GM18907 (cell line): ENCODE measurements around the gene NTRK1.

Experiments
- ATAC-seq: cut with Tn5 transposase; IDR thresholded peaks from one replicate; pipeline ENCODE4 v1.9.1; 2021; ENCODE audit warnings: mild to moderate bottlenecking, moderate library complexity; ENCODE audit not compliant: unreplicated experiment

Gene NTRK1

DNA sequence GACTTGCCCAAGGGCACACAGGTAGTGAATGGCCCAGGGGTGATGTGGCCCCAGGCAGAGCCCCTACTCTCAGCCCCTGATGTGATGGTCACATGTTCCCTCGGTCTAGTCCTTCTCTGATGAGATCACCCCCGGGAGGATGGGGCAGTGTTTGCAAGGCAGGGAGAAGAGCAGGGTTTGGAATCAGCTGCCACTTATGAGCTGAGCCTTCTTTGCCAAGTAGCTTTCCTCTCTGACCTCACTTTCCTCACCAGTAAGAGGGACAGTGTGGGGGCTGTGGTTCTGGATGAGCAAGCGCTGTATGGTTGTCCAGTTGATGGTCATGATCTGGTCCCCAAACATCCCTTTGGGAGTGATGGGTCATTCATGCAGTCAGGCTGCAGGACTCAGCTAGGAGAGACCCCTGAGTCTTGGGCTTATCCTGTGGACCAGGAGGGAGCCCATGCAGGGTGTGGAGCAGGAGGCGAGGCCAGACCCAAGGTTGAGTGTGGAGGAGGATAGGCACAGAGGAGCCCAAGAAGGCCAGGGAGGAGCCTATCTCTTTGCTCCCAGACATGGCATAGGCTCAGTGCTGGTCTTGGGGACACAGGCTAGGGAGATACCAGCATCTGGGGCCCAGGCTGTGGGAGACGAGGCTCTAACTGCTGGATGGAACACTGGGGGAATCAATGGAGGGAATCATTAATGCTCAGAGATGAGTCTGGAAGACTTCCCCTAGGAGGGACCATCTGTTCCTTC, 16.9 kb downstream of the NTRK1 start:
- ATAC-seq: no peak

DNA sequence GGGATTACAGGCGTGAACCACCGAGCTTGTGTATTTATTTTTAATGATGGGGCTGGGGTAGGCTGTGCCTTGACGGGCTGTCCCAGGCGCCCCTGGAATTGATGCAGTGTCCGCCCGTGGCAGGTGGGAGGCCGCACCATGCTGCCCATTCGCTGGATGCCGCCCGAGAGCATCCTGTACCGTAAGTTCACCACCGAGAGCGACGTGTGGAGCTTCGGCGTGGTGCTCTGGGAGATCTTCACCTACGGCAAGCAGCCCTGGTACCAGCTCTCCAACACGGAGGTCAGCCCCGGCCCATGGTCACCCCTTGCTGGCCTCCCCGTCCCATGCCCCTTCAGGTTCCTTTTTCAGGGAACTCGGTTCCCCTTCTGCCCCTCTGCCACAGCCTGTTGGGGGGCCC, 19.2 kb downstream of the NTRK1 start:
- ATAC-seq: no peak

- ATAC-seq: no peak
These were observed 19.8 kb downstream of the NTRK1 start for GRCh38 chr1:156880473-156880872.

DNA sequence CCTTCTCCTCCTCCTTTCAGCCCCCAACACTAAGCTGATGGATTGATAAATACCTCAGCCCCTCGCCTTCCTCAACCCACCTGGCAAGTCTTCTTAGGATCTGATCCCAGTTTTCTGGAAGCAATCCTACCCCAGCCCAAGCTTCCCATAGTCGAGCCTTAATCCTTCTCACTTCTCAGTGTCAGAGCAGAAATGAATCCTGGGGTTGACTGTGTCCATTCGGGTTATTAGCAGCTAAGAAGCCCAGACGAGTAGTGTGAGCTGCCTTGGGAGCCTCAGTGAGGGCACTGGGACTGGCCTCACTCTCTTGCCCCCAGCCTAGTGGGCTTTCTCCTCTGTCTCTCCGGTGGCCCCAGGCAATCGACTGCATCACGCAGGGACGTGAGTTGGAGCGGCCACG, 20.4 kb downstream of the NTRK1 start:
- no peak for ATAC-seq

DNA sequence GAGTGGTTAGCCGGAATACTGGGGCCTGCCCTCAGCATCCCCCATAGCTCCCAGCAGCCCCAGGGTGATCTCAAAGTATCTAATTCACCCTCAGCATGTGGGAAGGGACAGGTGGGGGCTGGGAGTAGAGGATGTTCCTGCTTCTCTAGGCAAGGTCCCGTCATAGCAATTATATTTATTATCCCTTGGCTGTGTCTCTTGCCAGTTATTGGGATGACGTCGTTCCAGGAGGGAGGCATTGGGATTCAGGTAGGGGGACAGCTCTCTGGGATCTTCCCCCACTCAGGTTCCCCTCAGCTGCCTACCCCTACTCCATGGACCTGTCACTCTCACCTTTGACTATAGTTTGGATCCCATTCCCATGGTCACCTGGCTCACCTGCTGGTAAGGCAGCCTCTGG, 21.0 kb downstream of the NTRK1 start:
- no peak for ATAC-seq

DNA sequence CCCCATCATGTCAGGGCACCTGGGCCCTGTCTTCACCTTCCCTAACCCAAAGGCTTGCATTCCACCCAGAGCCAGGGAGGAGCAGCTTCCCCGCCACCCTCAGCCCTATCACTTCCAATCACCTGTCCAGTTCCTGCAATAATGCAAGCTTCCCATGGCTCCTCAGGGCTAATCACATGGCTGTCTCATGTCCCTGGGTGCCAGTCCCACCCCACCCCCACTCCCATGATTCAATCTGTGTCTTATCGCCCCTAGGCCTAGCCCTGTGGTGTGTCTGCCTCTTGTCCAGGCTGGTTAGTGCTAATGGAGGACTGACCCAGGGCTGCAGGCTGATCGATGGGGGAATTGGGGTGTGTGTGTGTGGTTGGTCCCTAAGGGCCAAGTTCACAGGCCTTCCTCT, 21.9 kb downstream of the NTRK1 start:
- ATAC-seq: no peak

GRCh38 chr1:156883919-156884318, 23.3 kb downstream of the NTRK1 start:
- no peak for ATAC-seq

GRCh38 chr1:156884560-156885184, 24.0 kb downstream of the NTRK1 start:
- ATAC-seq: no peak

DNA sequence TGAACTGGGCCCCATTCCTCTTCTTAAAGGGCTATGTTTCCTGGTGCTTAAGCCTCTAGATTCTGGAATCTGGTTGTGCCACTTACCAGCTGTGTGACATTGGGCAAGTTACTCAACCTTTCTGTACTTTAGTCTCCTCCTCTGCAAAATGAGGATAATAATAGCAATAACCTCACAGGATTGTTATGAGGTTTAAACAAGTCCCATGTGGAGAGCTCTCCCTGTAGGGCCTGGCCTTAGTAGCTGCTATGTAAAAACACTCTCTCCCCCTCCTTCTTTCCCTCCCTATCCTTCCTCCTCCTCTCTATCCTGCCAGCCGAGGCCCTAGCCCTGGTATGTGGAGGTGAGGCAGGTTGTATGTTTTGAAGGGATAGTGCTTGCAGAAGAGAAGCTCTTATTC, 24.6 kb downstream of the NTRK1 start:
- ATAC-seq: no peak

DNA sequence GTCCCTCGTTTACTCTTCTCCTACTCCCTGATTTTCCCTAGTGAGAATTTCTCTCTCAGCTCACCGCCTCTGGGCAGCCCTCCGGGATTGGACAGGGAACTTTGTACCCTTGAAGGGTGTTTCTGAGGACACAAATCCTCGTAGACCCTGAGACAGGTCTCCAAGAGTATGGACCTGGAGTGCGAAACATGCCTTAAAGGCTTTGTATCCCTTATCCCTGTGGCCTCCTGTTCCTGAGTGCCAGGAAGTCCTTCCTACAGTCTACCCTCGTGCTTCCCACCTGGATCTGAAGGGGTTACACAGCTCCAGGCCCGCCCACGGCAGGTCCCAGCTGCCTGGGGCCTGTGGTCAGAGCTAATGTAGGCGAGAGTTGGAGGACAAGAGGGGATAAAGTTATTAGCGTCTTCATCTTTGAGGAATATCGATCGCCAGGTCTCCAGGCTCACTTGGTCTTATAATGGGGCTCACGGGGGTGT, 25.3 kb downstream of the NTRK1 start:
- ATAC-seq: no peak

DNA sequence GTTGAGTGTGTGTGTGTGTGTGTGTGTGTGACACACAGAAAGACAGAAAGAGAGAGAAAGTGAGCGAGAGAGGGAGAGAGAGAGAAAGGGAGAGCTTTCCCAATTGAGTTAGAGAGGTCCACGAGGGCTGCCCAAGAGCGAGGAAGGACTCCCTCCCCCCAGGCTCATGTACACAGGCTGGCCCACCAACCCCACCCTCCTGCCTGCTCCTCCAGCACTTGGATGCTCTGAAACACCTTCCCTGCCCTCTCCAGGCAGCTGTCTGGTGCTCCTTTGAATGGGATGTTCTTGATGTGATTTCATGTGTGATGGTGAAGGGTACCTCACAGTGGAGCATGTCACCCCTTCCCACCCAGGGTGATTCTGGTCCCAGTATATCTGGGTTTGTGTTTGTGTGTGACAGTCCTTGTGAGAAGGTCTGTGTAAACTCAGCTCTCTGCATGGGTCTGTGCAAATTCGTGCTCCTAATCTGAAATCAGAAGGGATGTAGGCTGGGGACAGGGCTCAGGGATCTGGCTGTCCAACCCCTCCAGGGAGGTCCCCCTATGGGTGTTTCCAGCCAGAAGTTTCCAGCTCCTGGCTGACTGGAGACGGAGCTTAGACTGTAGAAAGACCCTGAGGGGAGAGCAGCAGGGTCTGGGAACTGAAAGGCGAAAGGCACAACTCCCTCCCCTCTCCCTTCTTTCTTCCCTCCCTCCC, 26.1 kb downstream of the NTRK1 start:
- no peak for ATAC-seq

DNA sequence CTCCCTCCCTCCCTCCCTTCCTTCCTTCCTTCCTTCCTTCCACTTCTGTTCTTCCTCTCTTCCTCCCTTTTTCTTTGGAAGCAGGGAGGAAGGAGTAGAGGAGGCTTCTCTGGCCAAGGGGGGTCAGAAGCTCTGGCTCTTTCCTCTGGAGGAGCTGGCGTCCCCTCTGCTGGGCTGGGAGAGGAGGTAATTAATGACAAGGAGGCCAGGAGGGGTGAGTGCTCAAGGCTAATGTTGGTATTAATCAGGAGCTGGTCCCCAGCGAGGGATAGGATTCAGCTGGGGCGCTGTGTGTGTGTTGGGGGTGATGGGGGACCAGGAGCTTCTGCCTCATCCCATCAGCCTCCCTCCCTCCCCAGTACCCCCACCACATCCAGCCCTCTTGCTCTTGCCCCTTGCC, 26.7 kb downstream of the NTRK1 start:
- no peak for ATAC-seq

- no peak for ATAC-seq
These were observed 27.1 kb downstream of the NTRK1 start for GRCh38 chr1:156887734-156888133.

DNA sequence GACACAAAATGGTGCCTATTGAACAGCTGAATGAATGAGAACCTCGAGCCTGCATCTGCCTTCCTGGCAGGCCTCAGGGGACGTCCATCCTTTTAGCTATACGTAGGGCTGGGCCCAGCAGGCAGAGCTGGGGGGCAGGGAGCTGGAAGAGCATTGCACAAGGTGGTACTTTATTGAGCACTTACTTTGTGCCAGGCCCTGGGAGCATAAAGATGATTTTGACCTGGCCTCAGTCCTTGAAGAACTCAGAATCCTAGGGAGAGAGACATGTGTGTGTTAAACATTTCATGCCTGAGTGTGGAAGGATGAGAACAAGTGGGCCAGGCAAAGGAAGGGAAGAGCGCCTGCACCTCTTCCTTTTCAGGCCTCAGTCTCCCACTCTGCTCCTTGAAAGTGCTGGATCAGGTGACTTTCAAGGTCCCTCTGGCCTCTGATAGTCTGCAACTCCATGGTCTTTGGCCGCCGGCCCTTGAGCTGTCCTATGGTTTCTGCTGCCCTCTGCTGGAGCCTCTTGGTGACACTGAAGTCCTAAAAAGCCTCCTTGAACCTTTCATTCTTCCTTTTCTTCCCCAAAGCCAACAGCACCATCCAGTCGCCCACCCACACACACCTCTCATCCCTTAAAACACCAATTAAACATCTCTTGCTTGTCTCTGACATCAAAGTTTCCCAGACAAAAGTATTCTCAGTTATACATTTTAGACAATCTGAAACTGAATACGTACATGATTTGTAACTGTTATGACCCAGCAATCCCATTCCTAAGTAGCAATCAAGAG, 29.3 kb downstream of the NTRK1 start:
- no peak for ATAC-seq

- peak; percentile 75 for ATAC-seq
These were observed 31.8 kb downstream of the NTRK1 start for GRCh38 chr1:156892190-156893047.

DNA sequence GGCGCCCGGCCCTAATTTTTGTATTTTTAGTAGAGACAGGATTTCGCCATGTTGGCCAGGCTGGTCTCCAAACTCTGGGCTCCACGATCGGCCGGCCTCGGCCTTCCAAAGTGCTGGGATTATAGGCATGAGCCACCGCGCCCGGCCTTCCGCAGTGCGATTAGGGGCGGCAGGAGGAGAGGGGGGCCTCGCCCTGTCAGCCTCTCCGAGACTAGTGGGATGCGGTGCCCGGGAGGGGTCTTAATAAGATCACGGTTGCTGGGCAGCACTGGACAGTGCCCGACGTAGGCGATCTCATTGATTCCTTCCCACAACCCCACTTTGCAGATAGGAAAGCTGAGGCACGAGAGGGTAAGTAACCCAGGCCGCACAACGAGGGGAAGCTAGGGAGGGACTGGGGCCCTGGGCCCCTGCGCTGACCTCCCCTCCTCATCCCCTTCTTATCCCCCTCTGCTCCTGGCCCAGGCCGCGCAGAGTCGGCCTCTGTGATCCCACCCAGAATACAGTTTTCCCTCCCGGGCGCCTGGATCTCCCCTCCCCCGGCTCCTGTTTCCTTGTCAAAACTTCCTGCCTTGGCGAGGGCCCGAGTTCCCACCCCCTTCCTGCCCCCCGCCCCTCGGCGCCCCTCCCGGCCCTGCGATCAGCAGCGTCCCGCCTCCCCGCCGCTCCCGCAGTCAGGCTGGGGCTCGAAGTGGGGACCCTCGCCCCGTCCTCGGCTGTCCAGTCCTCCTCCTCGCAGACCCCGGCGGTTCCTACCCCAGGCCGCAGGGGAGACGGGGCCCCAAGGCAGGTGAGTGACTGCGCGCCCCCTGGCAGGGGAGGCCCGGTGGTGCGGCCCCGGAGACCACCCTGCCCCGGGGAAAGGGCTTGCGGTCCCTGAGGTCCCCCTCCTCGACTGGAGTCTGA, 32.6 kb downstream of the NTRK1 start, which contains the start of gene PEAR1:
Gene PEAR1, plus strand, starts transcription at position 671 of the 906 bp plus-strand sequence. CDS start 10,209 bp downstream, outside the sequence.
- no peak for ATAC-seq

- no peak for ATAC-seq
These were observed 33.3 kb downstream of the NTRK1 start for GRCh38 chr1:156894001-156894400.

DNA sequence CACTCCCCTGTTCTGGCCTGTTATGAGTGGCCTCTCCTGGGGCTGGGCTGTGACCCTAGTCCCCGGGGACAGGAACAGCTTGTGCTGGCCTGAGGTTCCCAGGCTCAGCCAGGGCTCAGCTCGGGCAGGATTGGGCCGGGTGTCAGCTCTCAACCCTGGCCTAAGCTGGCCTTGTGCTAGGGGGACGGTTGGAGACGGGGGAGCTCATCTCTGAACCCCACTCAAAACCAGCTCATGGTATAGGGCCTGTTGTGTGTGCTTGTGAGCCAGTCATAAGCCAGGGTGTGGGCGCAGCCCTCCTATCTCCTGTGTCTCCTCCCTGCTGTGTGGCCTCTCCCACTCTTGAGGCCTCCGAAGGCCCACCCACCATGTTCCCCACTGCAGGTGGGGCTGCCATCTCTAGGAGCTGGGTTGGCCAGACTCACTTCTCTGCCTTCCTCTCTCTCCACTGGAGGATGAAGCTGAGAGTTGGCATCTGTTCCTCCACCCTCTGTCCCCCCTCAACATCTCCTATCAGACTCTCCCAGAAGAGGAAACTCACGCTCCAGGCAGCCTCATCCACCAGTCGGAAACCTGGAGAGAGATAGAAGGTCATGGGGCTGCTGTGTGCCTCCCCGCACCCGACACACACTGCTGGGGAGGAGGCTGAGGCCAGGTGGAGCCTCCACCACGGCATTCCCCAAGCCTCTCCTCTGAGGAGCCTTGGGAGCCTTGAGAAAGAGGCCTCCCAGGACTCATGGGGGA, 34.2 kb downstream of the NTRK1 start:
- no peak for ATAC-seq

DNA sequence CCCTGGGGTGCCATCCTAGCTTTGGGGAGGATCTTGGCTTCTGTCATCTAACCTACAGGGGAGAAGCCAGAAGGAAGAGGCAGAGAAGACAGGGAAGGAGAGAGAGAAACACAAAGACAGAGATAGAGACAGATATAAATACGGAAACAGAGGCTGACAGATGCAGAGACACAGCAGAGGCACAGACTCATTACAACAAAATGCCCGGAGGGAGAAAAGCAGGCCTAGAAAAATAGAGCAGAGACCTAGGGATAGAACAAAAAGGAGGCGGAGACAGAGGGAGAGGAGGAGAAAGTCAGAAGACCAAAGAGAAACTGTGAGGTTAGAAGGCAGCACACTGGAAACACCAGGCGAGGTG, 34.8 kb downstream of the NTRK1 start:
- ATAC-seq: no peak
